Large intestine (tissue), 3 donors: ENCODE measurements around the gene MYO1A. TPM values are rescaled to one million over a fixed set of nuclear protein-coding genes. Genes with fewer than 3 reads are reported as not detected.
A peak's percentile ranks its signal among the peaks of the same experiment; 100 is the strongest.

Experiments
- DNase-seq, 2 donors: peaks; one replicate each; pipeline versions ENCODE4 v3.0.0 to v3.0.0-alpha.2; 2013
- H3K27ac ChIP-seq: one replicate; pipeline ENCODE4 v1.5.1; 2013; ENCODE audit warnings: low read length
- H3K27me3 ChIP-seq: 2 replicates; pipeline ENCODE4 v1.6.1; 2013; ENCODE audit warnings: low read length; ENCODE audit not compliant: control insufficient read depth, insufficient read depth
- H3K36me3 ChIP-seq: 2 replicates; pipeline ENCODE4 v1.6.1; 2013; ENCODE audit warnings: low read length; ENCODE audit not compliant: control insufficient read depth, insufficient read depth
- H3K4me1 ChIP-seq: one replicate; pipeline ENCODE4 v1.6.1; 2013; ENCODE audit warnings: low read length; ENCODE audit not compliant: control insufficient read depth, insufficient read depth
- H3K4me3 ChIP-seq: one replicate; pipeline ENCODE4 v1.5.1; 2013; ENCODE audit warnings: low read length
- H3K9me3 ChIP-seq: one replicate; pipeline ENCODE4 v1.6.1; 2013; ENCODE audit warnings: mild to moderate bottlenecking, low read depth, low read length, moderate library complexity; ENCODE audit not compliant: control insufficient read depth
- WGBS: methylation state at CpG from one replicate; pipeline ENCODE4 v1.1.5; 2013; ENCODE audit warnings: low lambda C conversion rate; ENCODE audit not compliant: insufficient coverage; 5-methylcytosine and 5-hydroxymethylcytosine counted together
- polyA plus RNA-seq: library from polyadenylated mRNA; unstranded; fragments of 120-200 nt; gene quantifications from one replicate; pipeline ENCODE4 v1.2.1, GENCODE V29; 2013

Gene MYO1A
- polyA plus RNA-seq, 1 donor = 385 TPM

DNA sequence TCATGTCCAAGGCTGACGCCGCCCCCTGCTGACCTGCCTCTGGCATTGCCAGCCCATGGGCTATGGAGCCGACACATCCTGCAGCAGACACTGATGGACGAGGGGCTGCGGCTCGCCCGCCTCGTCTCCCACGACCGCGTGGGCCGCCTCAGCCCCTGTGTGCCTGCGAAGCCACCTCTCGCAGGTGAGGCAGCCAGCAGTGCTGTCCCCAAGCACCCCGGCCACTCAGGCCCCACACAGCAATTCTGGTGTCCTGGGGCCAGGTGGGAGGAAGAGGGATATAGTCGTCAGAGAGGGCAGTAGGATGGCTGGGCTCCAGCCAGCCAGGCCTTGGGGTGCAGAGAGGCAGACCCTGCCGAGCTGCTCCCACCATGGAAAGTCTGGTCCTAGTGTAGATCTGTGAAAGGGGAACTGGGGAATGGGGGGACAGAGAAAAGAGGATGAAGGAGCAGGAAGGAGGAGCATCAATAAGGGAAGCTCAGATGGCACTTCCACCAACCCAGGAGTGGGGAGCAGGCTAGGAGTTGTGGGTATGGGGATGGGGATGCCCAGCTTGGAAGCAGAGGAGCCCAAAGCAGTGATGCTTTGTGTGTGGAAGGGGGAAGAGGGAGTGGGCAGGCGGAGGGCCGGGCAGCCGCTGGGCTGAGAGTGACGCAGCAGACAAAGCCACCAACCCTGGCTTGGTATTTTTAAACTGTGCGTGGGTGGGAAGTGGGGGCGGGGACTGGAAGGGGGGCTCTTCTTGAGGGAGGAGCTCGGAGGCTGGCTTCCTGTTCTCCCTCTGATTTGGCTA, 43.7 kb upstream of the MYO1A start:
- H3K4me3 ChIP-seq = no peak overlapping the region
- WGBS = no CpG with 5 or more reads among the region's 24 CpGs
- H3K4me1 ChIP-seq = peaks cover 15% of the 10 kb centered on the region
- H3K27ac ChIP-seq = peak overlapping the region; percentile 35
- DNase-seq = peak; percentile 37 to 44
- H3K27me3 ChIP-seq = no peaks in the 10 kb centered on the region
- no peaks in the 10 kb centered on the region for H3K9me3 ChIP-seq
- H3K36me3 ChIP-seq = peaks cover 72% of the 10 kb centered on the region

DNA sequence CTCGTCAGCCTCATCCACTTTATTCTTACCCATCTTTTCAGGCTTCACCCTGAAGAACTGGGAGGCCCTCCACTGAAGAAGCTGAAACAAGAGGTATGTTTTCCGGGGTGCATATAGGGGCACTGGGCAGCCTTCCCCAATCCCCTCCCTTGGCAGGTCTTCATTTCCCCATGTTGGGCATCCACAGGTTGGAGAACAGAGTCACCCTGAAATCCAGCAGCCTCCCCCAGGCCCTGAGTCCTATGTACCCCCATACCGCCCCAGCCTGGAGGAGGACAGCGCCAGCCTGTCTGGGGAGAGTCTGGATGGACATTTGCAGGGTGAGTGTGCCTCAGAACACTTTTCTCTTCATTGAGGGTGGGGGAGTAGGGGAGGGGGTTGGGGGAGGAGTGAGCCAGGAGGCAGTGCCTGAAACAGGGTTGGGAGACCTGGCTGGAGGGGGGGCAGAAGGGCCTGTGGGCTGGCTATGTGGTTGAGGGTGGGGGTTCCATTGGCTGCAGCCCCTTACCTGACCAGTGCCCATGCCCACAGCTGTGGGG, 43.0 kb upstream of the MYO1A start:
- Histone ChIP-seq H3K4me3 (no peak overlapping the region), H3K36me3 (peaks cover 65% of the 10 kb centered on the region), H3K27ac (no peak overlapping the region), H3K4me1 (peaks cover 20% of the 10 kb centered on the region), H3K27me3 (no peaks in the 10 kb centered on the region), H3K9me3 (no peaks in the 10 kb centered on the region)
- no CpG with 5 or more reads among the region's 4 CpGs for WGBS
- no peak for DNase-seq

DNA sequence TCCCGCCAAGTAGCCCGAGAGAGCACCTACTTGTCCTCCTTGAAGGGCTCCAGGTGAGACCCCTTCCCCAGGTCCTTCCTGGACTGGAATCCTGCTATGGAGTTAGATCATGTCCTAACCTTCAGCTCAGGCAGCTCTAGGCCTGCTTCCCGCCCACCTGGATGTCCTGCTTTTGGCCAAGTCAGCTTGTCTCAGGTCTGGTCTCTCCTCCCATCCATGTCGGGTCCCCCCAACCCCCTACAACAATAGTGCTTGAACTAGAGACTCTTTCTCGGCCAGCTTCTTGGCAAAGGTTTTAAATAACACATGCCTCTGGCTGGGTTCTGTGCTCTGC, 42.6 kb upstream of the MYO1A start:
- H3K27me3 ChIP-seq = no peaks in the 10 kb centered on the region
- peaks cover 22% of the 10 kb centered on the region for H3K4me1 ChIP-seq
- H3K4me3 ChIP-seq = no peak overlapping the region
- WGBS = 60% methylated on average over 1 of the region's 5 CpGs
- peaks cover 62% of the 10 kb centered on the region for H3K36me3 ChIP-seq
- no peaks in the 10 kb centered on the region for H3K9me3 ChIP-seq
- no peak for DNase-seq
- H3K27ac ChIP-seq = no peak overlapping the region

DNA sequence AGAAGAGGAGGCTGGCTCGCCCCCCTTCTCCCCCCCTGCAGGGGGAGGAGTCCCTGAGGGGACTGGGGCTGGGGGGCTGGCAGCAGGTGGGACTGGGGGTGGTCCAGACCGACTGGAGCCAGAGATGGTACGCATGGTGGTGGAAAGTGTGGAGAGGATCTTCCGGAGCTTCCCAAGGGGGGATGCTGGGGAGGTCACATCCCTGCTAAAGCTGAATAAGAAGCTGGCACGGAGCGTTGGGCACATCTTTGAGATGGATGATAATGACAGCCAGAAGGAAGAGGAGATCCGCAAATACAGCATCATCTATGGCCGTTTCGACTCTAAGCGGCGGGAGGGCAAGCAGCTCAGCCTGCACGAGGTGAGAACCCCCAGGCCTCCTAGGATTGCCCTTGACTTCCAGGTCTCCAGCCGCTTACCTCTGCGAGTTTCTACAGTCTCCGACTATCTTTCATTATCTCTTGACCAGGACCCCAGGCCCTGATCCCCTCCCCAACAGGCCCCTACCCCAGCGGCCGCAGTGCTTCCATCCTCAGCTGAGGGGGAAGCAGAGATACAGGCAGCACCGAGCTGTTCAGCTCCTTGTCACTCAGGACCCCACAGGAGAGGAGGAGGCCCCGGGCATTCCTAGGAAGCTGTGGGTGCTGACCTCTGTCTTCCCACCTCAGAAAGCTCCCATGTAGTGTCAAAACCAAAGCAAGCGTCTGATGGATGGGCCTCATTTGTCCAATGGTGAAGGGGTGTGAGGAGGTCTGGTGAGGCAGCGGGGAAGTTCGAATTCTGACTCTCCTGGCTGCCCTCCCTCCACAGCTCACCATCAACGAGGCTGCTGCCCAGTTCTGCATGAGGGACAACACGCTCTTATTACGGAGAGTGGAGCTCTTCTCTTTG, 42.0 kb upstream of the MYO1A start:
- peaks cover 22% of the 10 kb centered on the region for H3K4me1 ChIP-seq

DNA sequence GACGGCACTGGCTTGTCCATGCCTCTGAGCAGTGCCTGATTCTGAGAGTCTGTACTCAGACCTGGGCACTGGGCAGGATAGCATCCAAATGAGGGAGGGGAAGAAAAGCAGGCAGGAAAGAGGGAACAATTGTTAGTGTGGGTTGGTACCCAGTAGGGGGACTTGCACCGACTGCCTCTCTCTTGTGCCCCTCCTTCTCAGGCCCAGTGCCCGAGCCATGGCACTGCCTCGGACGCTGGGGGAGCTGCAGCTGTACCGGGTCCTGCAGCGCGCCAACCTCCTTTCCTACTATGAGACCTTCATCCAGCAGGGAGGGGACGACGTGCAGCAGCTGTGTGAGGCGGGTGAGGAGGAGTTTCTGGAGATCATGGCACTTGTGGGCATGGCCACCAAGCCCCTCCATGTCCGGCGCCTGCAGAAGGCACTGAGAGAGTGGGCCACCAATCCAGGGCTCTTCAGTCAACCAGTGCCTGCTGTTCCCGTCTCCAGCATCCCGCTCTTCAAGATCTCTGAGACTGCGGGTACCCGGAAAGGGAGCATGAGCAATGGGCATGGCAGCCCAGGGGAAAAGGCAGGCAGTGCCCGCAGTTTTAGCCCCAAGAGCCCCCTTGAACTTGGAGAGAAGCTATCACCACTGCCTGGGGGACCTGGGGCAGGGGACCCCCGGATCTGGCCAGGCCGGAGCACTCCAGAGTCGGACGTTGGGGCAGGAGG, 41.2 kb upstream of the MYO1A start:
- WGBS = no CpG with 5 or more reads among the region's 22 CpGs
- Histone ChIP-seq H3K4me3 (peak overlapping the region; percentile 80), H3K27me3 (no peaks in the 10 kb centered on the region), H3K9me3 (no peaks in the 10 kb centered on the region), H3K27ac (no peak overlapping the region), H3K4me1 (peaks cover 22% of the 10 kb centered on the region), H3K36me3 (peaks cover 49% of the 10 kb centered on the region)
- DNase-seq = no peak

More for the DNA sequence above, 42.0 kb upstream of the MYO1A start:
- no peak overlapping the region for H3K27ac ChIP-seq
- H3K36me3 ChIP-seq = peaks cover 57% of the 10 kb centered on the region
- no peaks in the 10 kb centered on the region for H3K27me3 ChIP-seq
- H3K4me3 ChIP-seq = no peak overlapping the region
- no peaks in the 10 kb centered on the region for H3K9me3 ChIP-seq
- 100% methylated on average over 2 of the region's 25 CpGs for WGBS
- DNase-seq = no peak

DNA sequence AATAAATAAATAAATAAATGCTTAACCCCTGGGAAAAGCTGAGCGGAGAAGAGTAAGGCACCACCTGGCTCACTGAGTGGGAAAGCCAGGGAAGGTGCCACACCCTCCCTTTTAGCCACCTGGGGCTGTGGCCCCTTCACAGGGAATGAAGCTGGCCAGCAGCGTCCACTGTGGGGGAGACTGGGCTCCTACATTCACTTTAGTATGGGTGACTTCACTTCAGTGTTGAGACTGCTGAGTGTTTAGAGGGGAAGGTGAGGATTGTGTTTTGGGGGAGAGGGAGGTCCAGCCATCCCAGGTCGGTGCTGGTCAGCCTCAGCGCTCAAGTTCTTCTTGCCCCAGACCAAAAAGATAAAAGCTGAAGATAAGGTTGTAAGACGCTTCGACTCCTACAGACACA, 40.6 kb upstream of the MYO1A start:
- Histone ChIP-seq H3K9me3 (no peaks in the 10 kb centered on the region), H3K36me3 (peaks cover 44% of the 10 kb centered on the region), H3K27me3 (no peaks in the 10 kb centered on the region), H3K4me1 (peaks cover 23% of the 10 kb centered on the region), H3K4me3 (peak overlapping the region; percentile 80), H3K27ac (no peak overlapping the region)
- 67% methylated on average over 1 of the region's 6 CpGs for WGBS
- no peak for DNase-seq

DNA sequence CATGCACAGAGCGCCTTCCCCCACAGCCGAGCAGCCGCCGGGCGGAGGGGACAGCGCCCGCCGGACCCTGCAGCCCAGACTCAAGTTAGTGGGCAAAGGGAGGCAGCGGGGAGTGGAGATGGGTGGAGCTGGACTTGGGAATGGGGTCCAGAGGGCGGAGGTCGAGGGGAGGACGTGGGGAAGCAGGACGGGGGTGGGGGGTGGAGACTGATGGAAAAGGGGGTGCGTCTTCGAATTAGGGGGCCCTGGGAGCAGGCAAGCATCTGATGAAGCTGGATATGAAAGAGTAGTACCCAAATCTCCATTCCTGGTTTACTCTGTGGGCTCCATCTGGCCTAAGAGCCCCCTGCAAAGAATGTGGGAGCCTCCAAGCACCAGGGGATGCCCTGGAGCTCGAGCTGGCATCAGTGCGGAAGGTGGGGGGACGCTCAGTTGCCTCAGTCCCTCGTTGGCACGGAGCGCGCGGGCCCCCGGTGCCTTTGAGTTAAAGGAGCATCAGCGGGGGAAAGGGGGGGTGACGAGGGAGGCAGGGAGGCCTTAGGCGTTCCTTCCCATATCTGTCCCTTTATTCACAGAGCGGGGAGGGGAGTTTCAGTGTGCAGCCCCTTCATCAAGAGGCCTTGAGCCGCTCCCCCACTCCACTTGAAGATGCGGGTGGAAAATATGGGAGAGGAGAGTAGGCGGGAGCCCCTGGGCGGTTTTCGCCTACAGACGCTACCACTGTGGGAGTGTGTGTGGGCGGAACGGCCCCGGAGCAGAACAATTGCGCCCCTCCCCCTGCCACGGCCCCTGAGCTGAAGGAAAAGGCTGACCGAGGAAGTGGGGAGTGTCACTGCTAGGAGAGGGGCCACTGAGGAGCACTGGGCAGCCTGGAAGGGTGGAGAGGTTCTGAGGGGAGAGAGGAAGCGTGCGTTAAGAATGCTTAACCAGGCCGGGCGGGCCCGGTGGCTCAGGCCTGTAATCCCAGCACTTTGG, 39.6 kb upstream of the MYO1A start:
- WGBS = no CpG with 5 or more reads among the region's 45 CpGs
- peaks cover 24% of the 10 kb centered on the region for H3K4me1 ChIP-seq

DNA sequence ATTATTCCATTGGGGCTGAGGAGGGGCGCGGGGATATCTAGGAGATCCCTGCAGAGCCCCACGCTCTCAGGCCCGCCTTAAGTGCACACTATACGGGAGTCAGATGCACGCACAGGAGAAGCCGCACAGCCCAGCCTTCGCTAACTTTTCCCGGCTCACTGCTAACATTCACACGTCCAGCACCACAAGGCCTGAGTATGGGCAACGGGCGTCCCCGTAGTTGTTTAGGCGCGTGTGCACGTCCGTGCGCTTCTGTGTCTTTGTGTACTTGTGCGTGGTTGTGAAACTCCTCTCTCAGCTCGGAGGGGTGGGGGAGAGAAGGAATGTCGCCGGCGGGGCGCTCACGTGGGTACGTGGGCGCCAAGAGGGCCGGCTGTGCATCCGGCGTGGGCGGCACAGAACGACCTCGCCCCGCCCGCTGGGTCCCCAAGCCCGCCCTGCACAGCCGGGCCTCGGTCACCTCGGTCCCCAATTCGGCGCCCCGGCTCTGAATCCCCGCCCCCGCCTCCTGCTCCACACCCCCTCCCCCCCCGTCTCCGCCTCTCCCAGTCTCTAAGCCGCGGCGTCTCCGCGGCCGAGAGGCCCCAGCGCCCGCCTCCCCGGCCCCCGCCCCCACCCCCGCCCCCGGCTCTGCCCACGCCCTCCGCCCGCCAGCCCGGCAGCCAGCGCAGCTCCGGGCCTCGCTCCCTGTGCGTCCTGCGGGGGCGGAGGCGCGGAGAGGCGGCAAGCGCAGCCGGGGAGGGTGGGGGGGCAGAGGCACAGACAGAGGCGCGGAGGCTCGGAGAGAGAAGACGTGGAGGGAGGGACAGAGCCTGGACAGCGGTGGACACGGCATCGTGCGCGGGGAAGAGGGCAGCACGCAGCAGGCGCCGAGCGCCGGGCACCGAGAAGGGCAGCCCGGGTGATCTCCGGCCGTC, 38.7 kb upstream of the MYO1A start, which contains the start of gene NAB2:
NAB2 (plus strand) TSS at position 761 of the 917 bp plus-strand sequence. CDS start 158 bp downstream, outside the sequence.
- no peaks in the 10 kb centered on the region for H3K9me3 ChIP-seq
- peak within 1 kb of the TSS; percentile 92 for H3K27ac ChIP-seq
- peak; percentile 96 to 97 for DNase-seq
- peaks cover 23% of the 10 kb centered on the region for H3K4me1 ChIP-seq
- no CpG with 5 or more reads among the region's 91 CpGs for WGBS
- H3K4me3 ChIP-seq = peak within 1 kb of the TSS; percentile 80
- peaks cover 28% of the 10 kb centered on the region for H3K36me3 ChIP-seq
- no peaks in the 10 kb centered on the region for H3K27me3 ChIP-seq

More for the DNA sequence above, 39.6 kb upstream of the MYO1A start:
- Histone ChIP-seq H3K27me3 (no peaks in the 10 kb centered on the region), H3K4me3 (peak overlapping the region; percentile 80), H3K36me3 (peaks cover 34% of the 10 kb centered on the region), H3K9me3 (no peaks in the 10 kb centered on the region), H3K27ac (peak overlapping the region; percentile 86)
- peak; percentile 61 to 79 for DNase-seq
